Limb (tissue), 2 donors: Measurements from ENCODE around the gene VMP1.

Experiments
- DNase-seq, 2 donors: peaks; one replicate each; pipeline ENCODE4 v3.0.0-alpha.2; 2016; ENCODE audit errors: extremely low spot score in 2 of 2

VMP1 gene

GRCh38 chr17:59707971-59708430 is 547 bp downstream of the VMP1 start:
- DNase-seq = no peak

GRCh38 chr17:59711936-59712335 is 4.5 kb downstream of the VMP1 start:
- DNase-seq = no peak

- no peak for DNase-seq
Observed at GRCh38 chr17:59712862-59713261, 5.4 kb downstream of the VMP1 start.

- DNase-seq = no peak
Observed at GRCh38 chr17:59714255-59714654, 6.8 kb downstream of the VMP1 start.

GRCh38 chr17:59716427-59716826 is 9.0 kb downstream of the VMP1 start:
- DNase-seq = no peak

GRCh38 chr17:59719526-59719925 is 12.1 kb downstream of the VMP1 start:
- no peak for DNase-seq

GRCh38 chr17:59722623-59723022 is 15.2 kb downstream of the VMP1 start:
- DNase-seq = no peak

GRCh38 chr17:59723041-59723440 is 15.6 kb downstream of the VMP1 start:
- no peak for DNase-seq

- DNase-seq = no peak
Observed at GRCh38 chr17:59723607-59724006, 16.2 kb downstream of the VMP1 start.

- no peak for DNase-seq
Observed at GRCh38 chr17:59725691-59726090, 18.2 kb downstream of the VMP1 start.

GRCh38 chr17:59727817-59728533 is 20.5 kb downstream of the VMP1 start:
- DNase-seq = no peak

- no peak for DNase-seq
Observed at GRCh38 chr17:59730268-59730834, 22.9 kb downstream of the VMP1 start.

GRCh38 chr17:59733697-59734096 is 26.2 kb downstream of the VMP1 start:
- no peak for DNase-seq

GRCh38 chr17:59734226-59734625 is 26.8 kb downstream of the VMP1 start:
- DNase-seq = no peak

GRCh38 chr17:59737324-59737723 is 29.9 kb downstream of the VMP1 start:
- no peak for DNase-seq

GRCh38 chr17:59743842-59744241 is 36.4 kb downstream of the VMP1 start:
- no peak for DNase-seq

- DNase-seq = no peak
Observed at GRCh38 chr17:59745040-59745439, 37.6 kb downstream of the VMP1 start.

GRCh38 chr17:59746849-59747445 is 39.5 kb downstream of the VMP1 start:
- peak in 1 of 2 donors; percentile 55 for DNase-seq

GRCh38 chr17:59748591-59748990 is 41.1 kb downstream of the VMP1 start:
- no peak for DNase-seq

- DNase-seq = no peak
Observed at GRCh38 chr17:59751955-59752413, 44.5 kb downstream of the VMP1 start.

- no peak for DNase-seq
Observed at GRCh38 chr17:59752446-59752845, 45.0 kb downstream of the VMP1 start.

- DNase-seq = no peak
Observed at GRCh38 chr17:59752922-59753321, 45.5 kb downstream of the VMP1 start.
